Suprapubic skin (tissue), 4 donors: ENCODE results near the gene AFAP1L2. TPM values are rescaled to one million over a fixed set of nuclear protein-coding genes. Genes with fewer than 3 reads are reported as not detected.

Experiments
- DNase-seq, 2 donors: peaks; one replicate each; pipeline ENCODE4 v3.0.0-alpha.2; 2019; ENCODE audit warnings: low spot score in 2 of 2
- H3K27ac ChIP-seq: fragments of 200-600 bp; sonication (generic); one replicate; pipeline ENCODE4 v1.5.1; 2019
- H3K27me3 ChIP-seq: fragments of 200-600 bp; sonication (generic); one replicate; pipeline ENCODE4 v1.5.1; 2019
- H3K36me3 ChIP-seq: fragments of 200-600 bp; sonication (generic); one replicate; pipeline ENCODE4 v1.5.1; 2019
- H3K4me1 ChIP-seq: fragments of 200-600 bp; sonication (generic); one replicate; pipeline ENCODE4 v1.5.1; 2019
- H3K4me3 ChIP-seq: fragments of 200-600 bp; sonication (generic); one replicate; pipeline ENCODE4 v1.5.1; 2019; ENCODE audit warnings: mild to moderate bottlenecking
- H3K9me3 ChIP-seq: fragments of 200-600 bp; sonication (generic); one replicate; pipeline ENCODE4 v1.5.1; 2019
- EP300 ChIP-seq: sonication (generic); formaldehyde crosslinking; IDR thresholded peaks from one replicate; pipeline ENCODE4 v1.6.1; 2017; ENCODE audit warnings: antibody characterized with exemption
- POLR2A ChIP-seq, 2 donors: fragments of 450-650 bp; IDR thresholded peaks; one replicate each; pipeline ENCODE4 v1.6.1; 2017; ENCODE audit warnings: antibody characterized with exemption in 2 of 2, mild to moderate bottlenecking in 2 of 2, moderate library complexity in 2 of 2
- POLR2AphosphoS5 ChIP-seq, 3 donors: sonication (generic); formaldehyde crosslinking; IDR thresholded peaks; one replicate each; pipeline ENCODE4 v1.6.1; 2017; ENCODE audit warnings: antibody characterized with exemption in 3 of 3
- WGBS: methylation state at CpG from one replicate; pipeline ENCODE4 v1.1.5; 2018; 5-methylcytosine and 5-hydroxymethylcytosine counted together
- total RNA-seq, 4 donors: library from RNA; depleted of rRNA; stranded (reverse); fragments of >200 nt; gene quantifications; one replicate each; pipeline ENCODE4 v1.1.0, GENCODE V29; 2016
- TF ChIP-seq, protein P1 (sequence below), 2 donors: fragments of 200-600 bp in 1 of 2; fragments of 450-650 bp in 1 of 2; sonication (generic) in 1 of 2; IDR thresholded peaks; one replicate each; pipeline ENCODE4 v1.5.1; 2016 to 2019; ENCODE audit warnings: antibody characterized with exemption in 2 of 2, mild to moderate bottlenecking in 1 of 2, moderate library complexity in 1 of 2

The AFAP1L2 gene
- total RNA-seq, 4 donors from 2014 or later, result 10.8 to 32.0 (median 15.7) TPM

DNA sequence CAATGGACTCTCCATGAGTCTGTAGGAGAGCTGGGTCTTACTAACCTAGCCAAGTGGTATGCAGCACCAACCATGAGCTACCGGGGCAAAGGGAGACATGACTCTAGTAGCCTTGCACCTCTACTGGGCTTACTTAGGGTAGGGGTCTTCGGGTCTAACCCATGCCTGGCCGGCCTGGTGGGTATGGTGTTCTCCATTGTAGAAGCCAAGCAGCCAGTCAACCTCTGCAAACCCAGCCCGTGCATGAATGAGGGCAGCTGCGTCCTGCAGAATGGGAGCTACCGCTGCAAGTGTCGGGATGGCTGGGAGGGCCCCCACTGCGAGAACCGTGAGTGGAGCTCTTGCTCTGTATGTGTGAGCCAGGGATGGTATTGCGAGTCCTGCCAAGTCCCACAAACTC, 114.3 kb downstream of the AFAP1L2 start:
- TF ChIP-seq POLR2A (IDR thresholded peaks at IDR 0.05) (no peak), POLR2AphosphoS5 (IDR thresholded peaks at IDR 0.05) (no peak), EP300 (no peak)
- TF ChIP-seq, protein P1, sequence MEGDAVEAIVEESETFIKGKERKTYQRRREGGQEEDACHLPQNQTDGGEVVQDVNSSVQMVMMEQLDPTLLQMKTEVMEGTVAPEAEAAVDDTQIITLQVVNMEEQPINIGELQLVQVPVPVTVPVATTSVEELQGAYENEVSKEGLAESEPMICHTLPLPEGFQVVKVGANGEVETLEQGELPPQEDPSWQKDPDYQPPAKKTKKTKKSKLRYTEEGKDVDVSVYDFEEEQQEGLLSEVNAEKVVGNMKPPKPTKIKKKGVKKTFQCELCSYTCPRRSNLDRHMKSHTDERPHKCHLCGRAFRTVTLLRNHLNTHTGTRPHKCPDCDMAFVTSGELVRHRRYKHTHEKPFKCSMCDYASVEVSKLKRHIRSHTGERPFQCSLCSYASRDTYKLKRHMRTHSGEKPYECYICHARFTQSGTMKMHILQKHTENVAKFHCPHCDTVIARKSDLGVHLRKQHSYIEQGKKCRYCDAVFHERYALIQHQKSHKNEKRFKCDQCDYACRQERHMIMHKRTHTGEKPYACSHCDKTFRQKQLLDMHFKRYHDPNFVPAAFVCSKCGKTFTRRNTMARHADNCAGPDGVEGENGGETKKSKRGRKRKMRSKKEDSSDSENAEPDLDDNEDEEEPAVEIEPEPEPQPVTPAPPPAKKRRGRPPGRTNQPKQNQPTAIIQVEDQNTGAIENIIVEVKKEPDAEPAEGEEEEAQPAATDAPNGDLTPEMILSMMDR (IDR thresholded peaks at IDR 0.05), result no peak
- Histone ChIP-seq H3K27me3 (no peaks in the 10 kb centered on the region), H3K36me3 (peaks cover 2% of the 10 kb centered on the region), H3K27ac (no peak overlapping the region), H3K4me1 (no peaks in the 10 kb centered on the region), H3K4me3 (no peak overlapping the region), H3K9me3 (no peaks in the 10 kb centered on the region)
- WGBS, result 95% methylated on average over 10 of the region's 10 CpGs
- peak in 1 of 2 donors; percentile 48 for DNase-seq

DNA sequence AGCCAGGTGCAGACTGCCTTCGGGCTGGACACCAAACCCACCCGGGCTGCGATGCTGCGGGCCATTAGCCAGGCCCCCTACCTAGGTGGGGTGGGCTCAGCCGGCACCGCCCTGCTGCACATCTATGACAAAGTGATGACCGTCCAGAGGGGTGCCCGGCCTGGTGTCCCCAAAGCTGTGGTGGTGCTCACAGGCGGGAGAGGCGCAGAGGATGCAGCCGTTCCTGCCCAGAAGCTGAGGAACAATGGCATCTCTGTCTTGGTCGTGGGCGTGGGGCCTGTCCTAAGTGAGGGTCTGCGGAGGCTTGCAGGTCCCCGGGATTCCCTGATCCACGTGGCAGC, 115.2 kb downstream of the AFAP1L2 start:
- no peaks in the 10 kb centered on the region for H3K27me3 ChIP-seq
- 91% methylated on average over 4 of the region's 16 CpGs for WGBS
- H3K9me3 ChIP-seq, result no peaks in the 10 kb centered on the region

DNA sequence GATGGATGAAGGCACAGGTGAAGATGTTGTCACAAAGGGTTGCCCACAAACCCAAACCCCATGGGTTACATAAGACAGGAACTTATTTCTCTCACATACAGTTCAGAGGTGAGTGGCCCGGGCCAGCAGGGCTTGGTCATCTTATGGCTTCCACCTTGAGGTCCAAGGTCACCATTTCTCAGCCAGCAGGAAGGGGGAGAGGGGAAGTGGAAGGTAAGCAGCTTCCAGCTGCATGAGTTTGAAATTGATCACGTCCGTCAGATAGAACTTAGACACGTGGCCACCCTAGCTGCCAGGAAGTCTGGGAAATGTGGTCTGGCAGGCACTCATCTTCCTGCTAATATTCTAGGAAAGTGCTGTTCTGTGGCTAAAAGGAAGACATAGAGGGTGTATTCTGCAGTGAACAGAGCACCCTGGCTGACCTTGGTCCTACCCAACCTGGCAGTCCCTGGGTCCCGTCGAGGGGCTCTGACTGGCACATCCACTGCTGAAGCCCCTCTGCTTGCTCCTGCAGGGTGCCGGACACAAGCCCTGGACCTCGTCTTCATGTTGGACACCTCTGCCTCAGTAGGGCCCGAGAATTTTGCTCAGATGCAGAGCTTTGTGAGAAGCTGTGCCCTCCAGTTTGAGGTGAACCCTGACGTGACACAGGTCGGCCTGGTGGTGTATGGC, 115.7 kb downstream of the AFAP1L2 start:
- Histone ChIP-seq H3K4me1 (no peaks in the 10 kb centered on the region), H3K36me3 (no peaks in the 10 kb centered on the region), H3K4me3 (no peak overlapping the region), H3K27ac (no peak overlapping the region), H3K27me3 (no peaks in the 10 kb centered on the region), H3K9me3 (no peaks in the 10 kb centered on the region)
- 71% methylated on average over 9 of the region's 11 CpGs for WGBS
- peak in 1 of 2 donors; percentile 16 for DNase-seq
- TF ChIP-seq POLR2AphosphoS5 (IDR thresholded peaks at IDR 0.05), result no peak
- TF ChIP-seq, protein P1 (IDR thresholded peaks at IDR 0.05), result no peak
- TF ChIP-seq EP300, result no peak
- no peak for TF ChIP-seq POLR2A (IDR thresholded peaks at IDR 0.05)

More for the DNA sequence above, 115.2 kb downstream of the AFAP1L2 start:
- H3K27ac ChIP-seq, result no peak overlapping the region
- no peaks in the 10 kb centered on the region for H3K4me1 ChIP-seq
- TF ChIP-seq EP300, result no peak
- TF ChIP-seq POLR2AphosphoS5 (IDR thresholded peaks at IDR 0.05), result no peak
- H3K4me3 ChIP-seq, result no peak overlapping the region
- no peaks in the 10 kb centered on the region for H3K36me3 ChIP-seq
- peak in 1 of 2 donors; percentile 62 for DNase-seq

DNA sequence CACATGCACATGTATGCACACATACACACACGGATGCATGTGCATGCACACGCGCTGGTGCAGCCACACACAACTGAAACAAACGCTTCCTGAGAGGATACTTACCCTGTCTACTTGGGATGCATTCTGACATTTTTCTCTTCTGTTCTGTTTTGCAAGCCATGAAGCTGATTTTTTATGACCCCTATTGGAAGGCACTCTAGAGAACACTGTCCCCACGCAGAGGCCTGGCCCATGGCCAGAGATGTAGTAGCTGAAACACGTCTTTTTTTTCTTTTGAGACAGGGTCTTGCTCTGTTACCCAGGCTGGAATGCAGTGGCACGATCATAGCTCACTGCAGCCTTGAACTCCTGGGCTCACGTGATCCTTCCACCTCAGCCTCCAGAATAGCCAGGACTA, 117.4 kb downstream of the AFAP1L2 start:
- DNase-seq, result peak in 1 of 2 donors; percentile 25
- WGBS, result 64% methylated on average over 8 of the region's 8 CpGs
- no peaks in the 10 kb centered on the region for H3K36me3 ChIP-seq
- H3K27me3 ChIP-seq, result no peaks in the 10 kb centered on the region
- no peak overlapping the region for H3K4me3 ChIP-seq
- no peak for TF ChIP-seq EP300
- TF ChIP-seq POLR2A (IDR thresholded peaks at IDR 0.05), result no peak
- TF ChIP-seq, protein P1 (IDR thresholded peaks at IDR 0.05), result no peak
- no peak for TF ChIP-seq POLR2AphosphoS5 (IDR thresholded peaks at IDR 0.05)
- H3K27ac ChIP-seq, result no peak overlapping the region
- H3K4me1 ChIP-seq, result no peaks in the 10 kb centered on the region
- no peaks in the 10 kb centered on the region for H3K9me3 ChIP-seq

DNA sequence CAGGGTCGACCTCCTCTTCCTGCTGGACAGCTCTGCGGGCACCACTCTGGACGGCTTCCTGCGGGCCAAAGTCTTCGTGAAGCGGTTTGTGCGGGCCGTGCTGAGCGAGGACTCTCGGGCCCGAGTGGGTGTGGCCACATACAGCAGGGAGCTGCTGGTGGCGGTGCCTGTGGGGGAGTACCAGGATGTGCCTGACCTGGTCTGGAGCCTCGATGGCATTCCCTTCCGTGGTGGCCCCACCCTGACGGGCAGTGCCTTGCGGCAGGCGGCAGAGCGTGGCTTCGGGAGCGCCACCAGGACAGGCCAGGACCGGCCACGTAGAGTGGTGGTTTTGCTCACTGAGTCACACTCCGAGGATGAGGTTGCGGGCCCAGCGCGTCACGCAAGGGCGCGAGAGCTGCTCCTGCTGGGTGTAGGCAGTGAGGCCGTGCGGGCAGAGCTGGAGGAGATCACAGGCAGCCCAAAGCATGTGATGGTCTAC, 118.3 kb downstream of the AFAP1L2 start:
- H3K36me3 ChIP-seq, result no peaks in the 10 kb centered on the region
- peak in 1 of 2 donors; percentile 49 for DNase-seq
- no peaks in the 10 kb centered on the region for H3K27me3 ChIP-seq
- H3K4me1 ChIP-seq, result peaks cover under 1% of the 10 kb centered on the region
- TF ChIP-seq EP300 (no peak), POLR2A (IDR thresholded peaks at IDR 0.05) (no peak), POLR2AphosphoS5 (IDR thresholded peaks at IDR 0.05) (no peak)
- TF ChIP-seq, protein P1 (IDR thresholded peaks at IDR 0.05), result no peak
- no peak overlapping the region for H3K4me3 ChIP-seq
- H3K27ac ChIP-seq, result no peak overlapping the region
- H3K9me3 ChIP-seq, result no peaks in the 10 kb centered on the region
- WGBS, result 90% methylated on average over 7 of the region's 31 CpGs
